Kidney (tissue), 14 donors: Measurements from ENCODE around the gene HOXD12. TPM values are rescaled to one million over a fixed set of nuclear protein-coding genes. Genes with fewer than 3 reads are reported as not detected.

Experiments
- DNase-seq, 5 donors: peaks; one replicate each; pipeline ENCODE4 v3.0.0-alpha.2; 2013 to 2020
- FAIRE-seq: peaks from 2 replicates; lab custom pipeline; 2012; peaks lifted over from hg19 to GRCh38; lab: Jason Lieb, UNC
- H3K27ac ChIP-seq, 2 donors: one replicate each; pipeline ENCODE4 v1.7.0; 2013; ENCODE audit warnings: low read depth in 2 of 2, low read length in 2 of 2, inconsistent platforms in 1 of 2
- H3K27me3 ChIP-seq: one replicate; pipeline ENCODE4 v1.7.1; 2013; ENCODE audit warnings: low read length, inconsistent platforms; ENCODE audit not compliant: control insufficient read depth, insufficient read depth
- H3K36me3 ChIP-seq, 3 donors: one replicate each; pipeline versions ENCODE4 v1.7.0 to v1.7.1; 2013; ENCODE audit warnings: low read length in 3 of 3, control low read depth in 1 of 3, inconsistent platforms in 1 of 3; ENCODE audit not compliant: insufficient read depth in 3 of 3, control insufficient read depth in 2 of 3
- H3K4me1 ChIP-seq, 3 donors: one replicate each; pipeline versions ENCODE4 v1.7.0 to v1.7.1; 2013; ENCODE audit warnings: low read length in 3 of 3, inconsistent platforms in 1 of 3, low read depth in 1 of 3; ENCODE audit not compliant: control insufficient read depth in 2 of 3, insufficient read depth in 2 of 3
- H3K4me3 ChIP-seq, 3 donors: one replicate each; pipeline versions ENCODE4 v1.7.0 to v1.8.1; 2013; ENCODE audit warnings: low read length in 3 of 3, control low read depth in 1 of 3, inconsistent platforms in 1 of 3
- H3K9ac ChIP-seq, 3 donors: one replicate each; pipeline versions ENCODE4 v1.7.0 to v1.7.1; 2013; ENCODE audit warnings: low read length in 3 of 3, control low read depth in 1 of 3, inconsistent platforms in 1 of 3
- H3K9me3 ChIP-seq, 3 donors: one replicate each; pipeline versions ENCODE4 v1.7.0 to v1.7.1; 2013; ENCODE audit warnings: low read length in 3 of 3, control low read depth in 1 of 3, inconsistent platforms in 1 of 3; ENCODE audit not compliant: control insufficient read depth in 2 of 3, insufficient read depth in 1 of 3
- CTCF ChIP-seq: IDR thresholded peaks from 3 replicates; pipeline ENCODE4 v1.5.1; 2012; ENCODE audit warnings: mild to moderate bottlenecking, moderate library complexity, borderline replicate concordance; ENCODE audit not compliant: insufficient read depth; ENCODE audit errors: extremely low read depth
- intact Hi-C: fragments of 100-400 bp; cut with DNase I; formaldehyde crosslinking; loops from one replicate; pipeline ENCODE4 v1.11.1; 2022
- polyA plus RNA-seq: library from polyadenylated mRNA; stranded (reverse); fragments of 350-450 nt; fragmentation: Illumina TruSeq; extraction: RNeasy Lipid Tissue Mini Kit (QIAGEN cat#74804); gene quantifications from one replicate; pipeline ENCODE4 v1.2.3, GENCODE V29; 2014; ENCODE audit warnings: low read depth, low replicate concordance; ENCODE audit not compliant: insufficient read depth
- total RNA-seq: library from RNA; stranded (reverse); fragmentation: NEBNext Ultra II Directional; extraction: Animal tissue kit (Norgen Biotek cat#: 25700); gene quantifications from one replicate; pipeline ENCODE4 v1.2.1, GENCODE V29; 2021
- donor health status: control.
- donor health status: control.
- donor health status: control.
- donor health status: control.
- donor health status: control.
- donor health status: DM: yes; HTN: yes; CAD: no.
- donor health status: Normal renal cell carcinoma (clear cell type).

Gene HOXD12
- total and polyA plus RNA-seq, 2 donors from 2014 or later = not detected

DNA sequence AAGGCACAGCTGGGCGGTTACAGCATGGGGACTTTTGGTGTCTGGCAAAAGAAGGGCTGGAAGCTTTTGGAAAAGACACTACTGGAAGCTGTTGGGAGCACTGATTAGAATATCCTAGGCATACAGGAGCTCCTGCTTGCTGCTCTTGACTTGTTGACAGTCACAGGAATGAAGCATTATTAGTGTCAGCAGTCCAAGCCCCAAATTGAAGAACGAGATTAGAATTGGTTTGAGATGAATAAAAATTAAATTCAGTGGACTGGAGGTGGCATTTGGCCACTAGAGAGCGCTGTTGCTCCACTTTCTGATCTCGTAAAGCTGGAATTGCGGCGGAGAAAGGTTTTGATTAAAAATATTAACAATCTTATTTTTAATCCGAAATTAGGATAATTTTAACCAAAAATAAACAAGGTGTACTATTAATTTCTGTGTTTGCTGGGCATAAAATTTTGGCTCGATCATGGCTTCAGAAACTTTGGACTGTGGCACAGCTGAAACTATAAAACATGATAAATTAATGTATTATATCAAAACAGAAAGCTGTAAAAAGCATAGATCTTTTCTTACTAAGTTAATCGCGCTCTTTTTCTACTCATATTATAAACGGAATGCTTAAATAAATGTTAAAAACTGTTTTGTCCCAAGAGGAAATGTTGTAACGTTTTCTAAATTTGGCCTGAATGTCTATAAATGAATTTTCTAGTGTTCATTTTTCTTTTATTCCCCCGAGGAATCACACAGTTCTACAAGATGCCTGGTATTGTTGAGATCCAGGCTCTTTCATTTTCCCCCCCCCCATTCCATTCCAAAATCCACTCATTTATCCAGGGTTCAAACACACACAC lies 27.6 kb downstream of the HOXD12 start:
- intact Hi-C loops = loop anchor here (10.0 kb wide), 2 partner anchors 518 to 1028 kb away; no protein-coding TSS in a partner anchor
- Histone ChIP-seq H3K9ac (peak overlapping the region; percentile 40 to 76 (median 51)), H3K27ac (peak overlapping the region; percentile 45 to 94), H3K4me3 (peak overlapping the region; percentile 18 to 85 (median 59)), H3K9me3 (no peaks in the 10 kb centered on the region), H3K36me3 (no peaks in the 10 kb centered on the region), H3K4me1 (peaks cover 2 to 10% (median 6%) of the 10 kb centered on the region in 3 donors), H3K27me3 (no peaks in the 10 kb centered on the region)
- FAIRE-seq = peak; percentile 87
- peak; percentile 88 for TF ChIP-seq CTCF
- peak; percentile 81 to 94 (median 88) for DNase-seq

GRCh38 chr2:176127774-176128072 lies 28.1 kb downstream of the HOXD12 start:
- FAIRE-seq = no peak
- peak overlapping the region; percentile 89 to 94 for H3K27ac ChIP-seq
- intact Hi-C loops = loop anchor here (10.0 kb wide), 2 partner anchors 517 to 1027 kb away; no protein-coding TSS in a partner anchor

DNA sequence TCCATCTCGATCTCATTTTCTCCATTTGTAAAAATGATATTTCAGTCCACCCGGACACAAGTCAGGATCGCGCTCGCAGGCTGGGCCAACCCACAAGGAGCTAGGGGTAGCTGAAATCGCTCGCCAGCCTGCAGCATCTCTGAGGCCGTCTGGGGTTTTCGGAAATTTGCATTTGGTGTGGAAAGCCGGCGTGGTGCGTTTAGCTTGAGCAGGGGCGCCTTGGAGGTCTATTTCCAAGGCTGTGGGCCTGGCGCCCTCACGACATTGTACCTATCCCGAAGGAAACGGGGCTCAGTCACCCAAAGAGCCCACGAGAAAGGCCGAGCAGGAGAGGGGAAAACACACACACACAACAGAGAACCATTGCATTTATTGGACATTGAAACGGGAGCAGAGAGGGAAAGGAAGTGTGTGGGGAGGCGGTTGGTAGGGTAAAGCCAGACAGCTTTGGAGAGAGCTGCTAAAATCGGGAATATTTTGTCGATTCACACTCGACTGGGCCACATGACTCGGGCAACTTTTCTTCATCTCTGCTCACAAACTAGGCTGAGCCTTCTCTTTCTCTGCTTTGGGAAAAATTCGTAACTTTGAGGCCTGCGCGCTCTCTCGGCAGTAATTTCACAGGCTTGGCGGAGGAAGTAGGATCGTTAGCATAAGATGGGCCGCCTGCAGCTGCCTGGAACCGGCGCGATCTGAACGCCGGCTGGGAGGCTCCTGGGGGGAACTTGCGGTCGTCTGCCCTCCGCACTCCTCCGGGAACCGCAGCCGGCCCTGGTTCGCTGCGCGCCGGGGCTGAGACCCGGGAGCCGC lies 28.8 kb downstream of the HOXD12 start:
- DNase-seq (peak in 2 of 5 donors; percentile 66 to 87), FAIRE-seq (no peak)
- TF ChIP-seq CTCF = no peak
- Histone ChIP-seq H3K36me3 (no peaks in the 10 kb centered on the region), H3K9me3 (no peaks in the 10 kb centered on the region), H3K27ac (peak overlapping the region; percentile 89 to 94), H3K27me3 (no peaks in the 10 kb centered on the region), H3K4me3 (peak overlapping the region; percentile 76 to 85 (median 77)), H3K9ac (peak overlapping the region; percentile 18 to 84 (median 76)), H3K4me1 (peaks cover 2 to 10% (median 10%) of the 10 kb centered on the region in 3 donors)
- intact Hi-C loops = loop anchor here (10.0 kb wide), 2 partner anchors 516 to 1026 kb away; no protein-coding TSS in a partner anchor

More at GRCh38 chr2:176127774-176128072, 28.1 kb downstream of the HOXD12 start:
- Histone ChIP-seq H3K4me1 (peaks cover 2 to 10% (median 6%) of the 10 kb centered on the region in 3 donors), H3K9me3 (no peaks in the 10 kb centered on the region), H3K4me3 (peak overlapping the region; percentile 20 to 85 (median 59)), H3K9ac (peak overlapping the region in 2 of 3 donors; percentile 40 to 76), H3K36me3 (no peaks in the 10 kb centered on the region), H3K27me3 (no peaks in the 10 kb centered on the region)
- no peak for DNase-seq
- no peak for TF ChIP-seq CTCF
